Measurements from ENCODE around the gene MOB3B.

The MOB3B gene

GRCh38 chr9:27365707-27366376 lies 163.8 kb downstream of the MOB3B start:
- DNase-seq (ENCODE audit: low spot score) = no peak

DNA sequence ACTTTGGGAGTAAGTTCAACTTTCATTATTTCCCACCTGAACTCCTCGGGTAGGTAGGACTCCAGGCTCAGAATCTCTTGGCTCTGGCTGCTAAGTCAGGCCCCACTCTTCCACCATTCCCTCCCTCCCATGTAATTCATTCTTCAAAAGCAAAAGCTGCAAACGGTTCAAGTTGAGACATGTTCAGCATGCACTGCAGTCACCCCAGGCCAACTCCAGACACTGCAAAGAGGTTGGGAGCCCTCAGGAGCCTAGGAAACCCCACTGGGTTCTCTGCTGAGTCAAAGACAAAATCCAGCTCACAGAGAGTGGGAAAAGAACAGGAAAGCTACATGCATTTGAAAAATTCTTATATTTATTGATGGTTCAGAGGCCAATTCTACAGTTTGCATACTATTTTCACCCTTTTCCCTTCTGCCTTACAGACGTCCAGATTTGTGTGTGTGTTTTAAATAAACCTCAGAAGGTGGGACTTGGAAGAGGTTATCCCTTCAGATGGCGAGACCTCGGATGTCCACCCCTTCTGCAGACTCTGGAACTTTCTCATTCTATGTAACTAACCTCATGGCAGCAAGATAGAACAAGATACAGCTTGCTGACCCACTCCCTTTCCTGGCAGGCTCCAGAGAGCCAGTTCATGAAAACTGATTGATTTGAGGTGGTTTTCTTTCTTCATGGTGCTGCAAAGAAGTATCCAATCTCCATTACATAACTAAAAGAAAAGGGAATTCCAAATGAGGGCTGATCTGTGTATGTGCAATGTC lies 167.0 kb downstream of the MOB3B start:
- DNase-seq (ENCODE audit: low spot score) = no peak

DNA sequence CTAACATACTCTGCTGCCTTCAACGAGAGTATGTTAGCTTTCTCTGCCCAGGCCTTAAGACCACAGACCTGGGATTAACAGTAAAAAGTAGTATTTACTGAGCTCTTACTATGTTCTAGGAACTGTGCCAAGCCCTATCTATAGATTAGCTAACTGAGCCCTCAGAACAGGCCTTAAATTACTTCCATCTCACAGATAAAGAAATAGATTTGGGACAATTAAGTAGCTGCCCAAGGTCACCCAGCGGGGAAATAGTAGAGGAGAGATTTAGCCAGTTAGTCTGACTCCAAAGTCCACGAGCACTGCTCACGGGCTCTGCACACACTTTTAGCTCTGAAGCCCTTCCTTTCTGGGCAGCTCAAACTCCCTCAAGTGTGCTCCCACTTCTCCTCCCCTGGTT lies 168.1 kb downstream of the MOB3B start:
- DNase-seq (ENCODE audit: low spot score) = no peak

GRCh38 chr9:27359763-27360162 lies 169.9 kb downstream of the MOB3B start:
- no peak for DNase-seq (ENCODE audit: low spot score)

DNA sequence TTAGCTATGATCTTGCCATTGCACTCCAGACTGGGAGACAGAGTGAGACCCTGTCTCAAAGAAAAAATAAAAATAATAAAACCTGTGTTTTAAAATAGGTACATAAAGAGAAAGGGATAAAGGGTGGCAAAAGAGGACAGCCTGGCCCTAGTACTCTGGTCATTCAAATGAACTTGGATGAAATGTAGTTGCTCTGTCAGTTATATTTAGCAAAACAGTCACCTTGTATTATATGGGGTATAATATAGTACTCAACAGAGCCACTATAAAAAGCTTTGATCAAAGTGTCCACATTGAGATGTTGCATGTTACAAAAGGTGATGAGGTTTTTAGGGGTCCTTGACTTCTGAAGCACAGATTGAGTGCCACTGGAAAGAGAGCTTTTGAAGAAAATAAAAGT lies 171.6 kb downstream of the MOB3B start:
- no peak for DNase-seq (ENCODE audit: low spot score)

- no peak for DNase-seq (ENCODE audit: low spot score)
These were observed 173.2 kb downstream of the MOB3B start for GRCh38 chr9:27356446-27356845.

GRCh38 chr9:27355166-27355565 lies 174.4 kb downstream of the MOB3B start:
- DNase-seq (ENCODE audit: low spot score) = no peak

DNA sequence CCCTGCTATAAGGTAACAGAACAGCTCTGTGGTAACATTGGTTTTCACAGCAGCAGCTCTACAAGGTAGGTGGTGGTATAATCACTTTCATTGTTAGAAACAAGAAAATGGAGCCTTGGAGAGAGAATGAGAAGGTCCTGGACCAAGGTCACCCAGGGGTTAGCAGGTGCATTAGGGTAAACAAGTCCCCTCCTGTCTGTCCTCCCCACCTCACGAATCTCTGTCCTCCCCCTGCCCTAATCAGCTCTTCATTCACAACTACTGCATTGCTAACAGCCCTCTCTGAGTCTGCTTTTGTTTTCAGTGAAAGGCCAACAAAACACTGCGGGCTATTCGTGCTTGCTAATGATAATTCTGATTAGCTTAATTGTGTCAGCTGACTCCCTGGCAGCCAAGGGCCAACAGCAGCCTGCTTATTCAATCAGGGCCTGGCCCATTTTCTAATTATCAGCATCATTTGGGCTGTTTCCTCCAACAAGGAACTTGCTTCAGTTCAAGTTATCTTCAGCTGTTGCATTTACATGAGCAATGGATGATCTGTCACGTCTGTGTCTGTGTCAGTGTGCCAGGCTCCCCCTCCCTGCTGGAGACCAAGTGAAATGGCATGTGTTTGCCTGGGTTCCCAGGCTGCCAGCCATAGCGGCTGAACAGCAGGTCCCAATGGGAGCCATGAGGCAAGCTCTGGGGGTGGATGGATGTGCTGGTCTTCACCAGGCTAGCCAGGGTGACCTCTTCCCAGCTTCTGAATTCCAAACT lies 176.0 kb downstream of the MOB3B start:
- DNase-seq (ENCODE audit: low spot score) = no peak

GRCh38 chr9:27353166-27353473 lies 176.5 kb downstream of the MOB3B start:
- DNase-seq (ENCODE audit: low spot score) = no peak

GRCh38 chr9:27352457-27353165 lies 177.0 kb downstream of the MOB3B start:
- no peak for DNase-seq (ENCODE audit: low spot score)

GRCh38 chr9:27351438-27351837 lies 178.2 kb downstream of the MOB3B start:
- DNase-seq (ENCODE audit: low spot score) = no peak

DNA sequence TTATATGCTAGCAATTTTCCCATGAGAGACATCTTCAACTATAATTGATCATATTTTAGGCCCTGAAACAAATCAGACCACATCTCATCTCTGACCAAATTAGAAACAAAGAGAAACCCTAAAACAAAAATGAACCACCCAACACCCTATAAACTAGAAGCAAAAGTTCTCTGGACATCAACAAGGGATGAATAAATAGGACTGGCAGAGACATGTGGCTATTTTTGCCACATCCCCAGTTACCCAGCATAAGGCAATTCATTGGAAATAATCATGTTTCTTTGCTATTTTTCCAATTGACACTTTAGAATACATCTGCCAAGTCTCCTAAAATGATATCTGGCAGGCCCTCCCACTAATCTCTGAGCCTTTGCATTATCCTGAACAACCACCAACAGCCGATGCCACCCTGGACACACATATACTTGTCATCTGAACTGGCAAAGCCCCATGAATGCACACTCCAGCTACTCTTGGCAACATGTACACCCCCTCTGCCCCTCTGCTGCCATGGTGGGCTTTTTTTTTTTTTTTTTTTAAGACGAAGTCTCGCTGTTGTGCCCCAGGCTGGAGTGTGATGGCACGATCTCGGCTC lies 179.1 kb downstream of the MOB3B start:
- no peak for DNase-seq (ENCODE audit: low spot score)

GRCh38 chr9:27349698-27350080 lies 179.9 kb downstream of the MOB3B start:
- no peak for DNase-seq (ENCODE audit: low spot score)

- DNase-seq (ENCODE audit: low spot score) = no peak
These were observed 180.6 kb downstream of the MOB3B start for GRCh38 chr9:27348785-27349697.

GRCh38 chr9:27347889-27348288 lies 181.7 kb downstream of the MOB3B start:
- no peak for DNase-seq (ENCODE audit: low spot score)

- no peak for DNase-seq (ENCODE audit: low spot score)
These were observed 184.8 kb downstream of the MOB3B start for GRCh38 chr9:27344776-27345175.

GRCh38 chr9:27341545-27342294 lies 187.9 kb downstream of the MOB3B start:
- no peak for DNase-seq (ENCODE audit: low spot score)

DNA sequence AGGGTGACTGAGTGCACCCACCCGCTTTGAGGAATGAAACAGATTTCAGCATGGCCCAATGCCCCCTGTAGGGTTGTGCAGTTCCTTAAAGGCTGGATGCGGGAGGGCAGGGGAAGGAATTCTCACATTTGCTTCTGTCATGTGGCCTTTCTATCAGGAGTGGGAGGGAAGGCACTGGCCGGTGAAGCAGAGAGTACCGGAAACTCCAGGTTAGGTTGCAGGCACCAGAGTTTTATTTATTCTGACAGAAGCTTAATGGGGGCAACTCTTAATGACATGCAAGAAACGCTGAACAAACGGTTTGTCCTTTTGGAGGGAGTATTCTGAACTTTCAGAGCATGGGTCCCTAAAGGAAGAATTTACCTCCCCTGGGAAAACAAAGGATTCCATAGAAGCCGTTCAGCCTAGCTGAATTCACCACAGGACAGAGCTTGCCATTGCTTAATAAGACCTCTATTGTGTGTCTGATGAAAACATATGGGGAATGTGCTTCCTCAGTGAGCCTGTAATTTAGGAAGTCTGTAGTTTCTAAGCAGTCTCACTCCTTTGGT lies 188.6 kb downstream of the MOB3B start:
- no peak for DNase-seq (ENCODE audit: low spot score)

- DNase-seq (ENCODE audit: low spot score) = no peak
These were observed 189.3 kb downstream of the MOB3B start for GRCh38 chr9:27340285-27340674.

- DNase-seq (ENCODE audit: low spot score) = peak; percentile 19
These were observed 189.8 kb downstream of the MOB3B start for GRCh38 chr9:27339661-27340284.

All from AG08395 (cell line).